IPS DF 6.9 (cell line): ENCODE data around the gene ANKHD1.
A peak's percentile ranks its signal among the peaks of the same experiment; 100 is the strongest.
"Not testable (repeated sequence)": the region's sequence is repeated elsewhere in the genome, so short reads cannot be mapped to it uniquely, and the experiment has no call there.

Source experiments
- DNase-seq: peaks from one replicate; pipeline ENCODE4 v3.0.0-alpha.2; 2013; ENCODE audit warnings: low read depth, low spot score
- H3K27ac ChIP-seq: one replicate; pipeline ENCODE4 v1.5.1; 2013; ENCODE audit warnings: low read length, control low read depth
- H3K27me3 ChIP-seq: 2 replicates; pipeline ENCODE4 v1.6.1; 2013; ENCODE audit warnings: mild to moderate bottlenecking, low read length; ENCODE audit not compliant: control insufficient read depth, insufficient read depth
- H3K36me3 ChIP-seq: 2 replicates; pipeline ENCODE4 v1.6.1; 2013; ENCODE audit warnings: low read length; ENCODE audit not compliant: control insufficient read depth, insufficient read depth
- H3K4me1 ChIP-seq: 2 replicates; pipeline ENCODE4 v1.6.1; 2013; ENCODE audit warnings: low read length; ENCODE audit not compliant: control insufficient read depth, insufficient read depth
- H3K4me3 ChIP-seq: 2 replicates; pipeline ENCODE4 v1.5.1; 2013; ENCODE audit warnings: mild to moderate bottlenecking, low read length
- H3K9me3 ChIP-seq: 2 replicates; pipeline ENCODE4 v1.6.1; 2013; ENCODE audit warnings: low read length, inconsistent platforms; ENCODE audit not compliant: control insufficient read depth, insufficient read depth
- WGBS: extraction: QIAGEN DNeasy Blood & Tissue Kit; methylation state at CpG from one replicate; pipeline ENCODE4 v1.1.7; 2013; ENCODE audit warnings: mixed read lengths, missing lambda C conversion rate; ENCODE audit not compliant: insufficient read length, insufficient coverage; 5-methylcytosine and 5-hydroxymethylcytosine counted together

The ANKHD1 gene

DNA sequence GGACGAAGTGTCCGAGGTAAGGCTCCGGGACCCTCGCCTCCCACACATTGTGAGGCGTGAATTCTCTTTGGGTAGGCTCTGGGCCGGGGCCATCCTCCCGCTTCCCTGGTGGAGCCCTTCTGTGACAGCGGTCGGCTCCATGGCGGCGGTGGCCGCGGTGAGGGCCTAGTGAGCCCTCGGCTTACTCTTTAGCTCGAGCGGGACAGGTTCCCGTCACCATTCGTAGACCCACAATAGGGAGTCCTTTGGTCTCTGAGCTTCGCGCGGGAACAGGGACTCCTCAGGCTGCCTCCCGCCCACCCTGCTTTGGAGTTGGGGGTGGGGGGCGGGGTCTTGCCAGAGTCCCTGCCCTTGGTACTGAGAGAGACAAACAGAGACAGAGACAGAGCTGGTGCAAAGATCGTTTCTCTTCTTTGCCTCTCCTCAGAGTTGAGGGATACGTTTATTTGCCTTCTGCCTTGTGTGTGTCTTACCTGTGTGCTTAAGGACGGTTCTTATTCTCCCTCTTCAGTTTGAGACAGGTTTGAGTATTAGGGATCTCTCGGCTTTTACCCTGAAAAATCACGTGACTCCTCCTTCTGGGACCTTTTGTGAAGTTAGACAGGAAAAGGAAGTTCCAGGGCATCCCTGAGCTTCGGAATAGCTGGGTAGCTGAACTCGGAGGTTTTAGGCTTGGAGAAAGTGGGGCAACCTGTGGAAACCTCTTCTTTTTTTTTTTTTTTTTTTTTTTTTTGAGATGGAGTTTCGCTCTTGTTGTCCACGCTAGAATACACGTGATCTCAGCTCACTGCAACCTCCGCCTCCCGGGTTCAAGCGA, 833 bp downstream of the ANKHD1 start:
- Histone ChIP-seq H3K4me3 (peak overlapping the region; percentile 86), H3K9me3 (no peaks in the 10 kb centered on the region), H3K27me3 (no peaks in the 10 kb centered on the region), H3K4me1 (no peaks in the 10 kb centered on the region), H3K36me3 (no peaks in the 10 kb centered on the region), H3K27ac (no peak overlapping the region)
- no CpG with 5 or more reads among the region's 36 CpGs for WGBS
- no peak for DNase-seq

DNA sequence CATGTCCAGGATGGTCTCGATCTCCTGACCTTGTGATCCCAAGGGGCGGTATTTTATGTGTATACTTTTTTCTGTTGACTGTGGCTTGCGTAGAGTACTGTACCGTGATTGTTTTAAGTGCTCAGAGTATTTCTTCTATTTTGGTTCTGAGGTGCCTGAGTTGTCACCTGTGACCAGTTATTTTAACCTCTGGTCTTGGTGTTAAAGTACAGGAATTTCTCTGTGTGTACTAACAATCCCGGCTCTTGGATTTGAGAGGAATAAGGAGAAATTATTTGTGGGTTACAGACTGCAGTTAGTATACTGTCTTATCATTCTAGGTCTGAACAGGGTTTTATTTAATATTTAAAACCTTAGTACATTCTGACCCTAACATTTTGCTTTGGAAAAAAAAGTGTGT, 2.0 kb downstream of the ANKHD1 start:
- DNase-seq: no peak
- no peak overlapping the region for H3K27ac ChIP-seq
- H3K4me1 ChIP-seq: 0 out of 2 replicates have a peak, but pooled peaks cover under 1% of the 10 kb centered on the region
- no peaks in the 10 kb centered on the region for H3K27me3 ChIP-seq
- no CpG with 5 or more reads among the region's 5 CpGs for WGBS
- no peak overlapping the region for H3K4me3 ChIP-seq
- H3K36me3 ChIP-seq: no peaks in the 10 kb centered on the region
- no peaks in the 10 kb centered on the region for H3K9me3 ChIP-seq

DNA sequence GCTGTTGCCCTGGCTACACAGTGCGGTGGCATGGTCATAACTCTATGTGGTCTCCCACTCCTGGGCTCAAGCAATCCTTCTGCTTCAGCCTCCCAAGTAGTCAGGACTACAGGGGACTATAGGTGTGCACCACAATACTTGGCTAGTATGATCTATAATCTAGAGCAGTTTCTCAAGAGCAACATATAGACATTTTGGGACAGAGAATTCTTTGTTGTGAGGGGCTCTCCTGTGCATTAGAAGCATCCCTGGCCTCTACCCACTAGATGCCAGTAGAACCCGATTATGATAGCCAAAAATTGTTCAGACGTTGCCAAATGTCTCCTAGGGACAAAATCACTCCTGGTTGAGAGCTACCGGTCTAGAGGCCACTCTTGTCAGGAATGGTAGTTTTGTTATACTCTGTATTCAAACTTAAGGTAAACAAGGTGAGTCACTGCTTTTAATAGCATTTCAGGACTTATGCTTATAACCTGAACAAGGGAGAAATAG, 7.2 kb downstream of the ANKHD1 start:
- no CpG with 5 or more reads among the region's 4 CpGs for WGBS
- Histone ChIP-seq H3K4me3 (no peak overlapping the region), H3K36me3 (no peaks in the 10 kb centered on the region), H3K27ac (no peak overlapping the region), H3K27me3 (no peaks in the 10 kb centered on the region), H3K4me1 (0 out of 2 replicates have a peak, but pooled peaks cover 1% of the 10 kb centered on the region), H3K9me3 (no peaks in the 10 kb centered on the region)
- DNase-seq: no peak

DNA sequence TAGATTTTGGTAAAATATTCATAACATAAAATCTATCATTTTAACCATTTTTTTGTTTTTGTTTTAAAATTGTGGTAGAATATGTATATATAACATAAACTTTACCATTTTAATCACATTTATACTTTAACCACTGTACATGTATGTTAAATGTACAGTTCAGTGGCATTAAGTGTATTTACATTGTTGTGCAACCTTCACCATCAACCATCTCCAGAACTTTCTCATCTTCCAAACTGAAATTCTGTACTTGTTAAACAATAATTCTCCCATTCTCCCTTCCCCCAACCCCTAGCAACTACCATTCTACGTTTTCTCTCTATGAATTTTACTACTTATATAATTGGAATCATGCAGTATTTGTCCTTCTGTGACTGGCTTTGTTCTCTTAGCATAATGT, 11.6 kb downstream of the ANKHD1 start:
- no peaks in the 10 kb centered on the region for H3K27me3 ChIP-seq
- no peaks in the 10 kb centered on the region for H3K36me3 ChIP-seq
- H3K4me3 ChIP-seq: no peak overlapping the region
- 100% methylated on average over 1 of the region's 1 CpG for WGBS
- no peaks in the 10 kb centered on the region for H3K9me3 ChIP-seq
- H3K4me1 ChIP-seq: 0 out of 2 replicates have a peak, but pooled peaks cover 1% of the 10 kb centered on the region
- no peak overlapping the region for H3K27ac ChIP-seq
- no peak for DNase-seq

DNA sequence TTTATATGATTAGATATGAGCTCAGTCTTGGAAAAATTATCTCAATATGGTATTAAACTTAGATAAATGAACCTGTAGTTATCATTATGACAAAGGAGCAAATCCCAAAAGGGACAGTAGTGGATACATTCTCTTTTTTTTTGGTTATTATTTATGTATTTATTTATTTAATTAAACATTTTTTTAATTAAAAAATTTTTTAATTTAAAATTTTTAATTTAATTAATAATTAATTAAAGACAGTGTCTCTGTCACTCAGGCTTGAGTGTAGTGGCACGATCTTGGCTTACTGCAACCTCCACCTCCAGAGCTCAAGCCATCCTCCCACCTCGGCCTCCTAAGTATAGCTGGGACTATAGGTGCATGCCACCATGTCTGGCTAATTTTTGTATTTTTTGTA, 15.6 kb downstream of the ANKHD1 start:
- Histone ChIP-seq H3K27ac (no peak overlapping the region), H3K27me3 (no peaks in the 10 kb centered on the region), H3K36me3 (no peaks in the 10 kb centered on the region), H3K4me3 (no peak overlapping the region), H3K9me3 (no peaks in the 10 kb centered on the region), H3K4me1 (no peaks in the 10 kb centered on the region)
- DNase-seq: no peak
- no CpG with 5 or more reads among the region's 2 CpGs for WGBS

DNA sequence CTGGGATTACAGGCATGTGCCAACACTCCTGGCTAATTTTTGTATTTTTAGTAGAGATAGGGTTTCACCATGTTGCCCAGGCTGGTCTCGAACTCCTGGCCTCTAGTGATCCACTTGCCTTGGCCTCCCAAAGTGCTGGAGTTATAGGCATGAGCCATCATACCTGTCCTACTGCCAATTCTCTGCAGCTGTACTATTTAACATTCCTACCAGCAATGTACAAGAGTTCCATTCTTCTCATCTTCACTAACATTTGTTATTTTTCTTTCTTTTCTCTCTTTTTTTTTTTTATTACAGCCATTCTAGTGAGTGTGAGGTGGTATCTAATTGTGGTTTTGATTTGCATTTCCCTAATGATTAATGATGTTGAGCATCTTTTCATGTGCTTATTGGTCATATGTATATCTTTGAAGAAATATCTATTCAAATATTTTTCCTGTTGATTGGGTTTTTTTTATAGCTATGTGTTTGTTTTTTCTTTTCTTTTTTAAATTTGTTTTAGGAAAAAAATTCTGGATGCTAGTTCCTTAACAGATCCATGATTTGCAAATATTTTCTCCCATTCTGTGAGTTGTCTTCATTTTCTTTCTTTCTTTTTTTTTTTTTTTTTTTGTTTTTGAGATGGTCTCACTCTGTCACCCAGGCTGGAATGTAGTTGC, 17.4 kb downstream of the ANKHD1 start:
- no peaks in the 10 kb centered on the region for H3K27me3 ChIP-seq
- no peaks in the 10 kb centered on the region for H3K36me3 ChIP-seq
- no peak overlapping the region for H3K27ac ChIP-seq
- no CpG with 5 or more reads among the region's 1 CpG for WGBS
- no peaks in the 10 kb centered on the region for H3K4me1 ChIP-seq
- DNase-seq: no peak
- H3K9me3 ChIP-seq: no peaks in the 10 kb centered on the region
- H3K4me3 ChIP-seq: no peak overlapping the region

DNA sequence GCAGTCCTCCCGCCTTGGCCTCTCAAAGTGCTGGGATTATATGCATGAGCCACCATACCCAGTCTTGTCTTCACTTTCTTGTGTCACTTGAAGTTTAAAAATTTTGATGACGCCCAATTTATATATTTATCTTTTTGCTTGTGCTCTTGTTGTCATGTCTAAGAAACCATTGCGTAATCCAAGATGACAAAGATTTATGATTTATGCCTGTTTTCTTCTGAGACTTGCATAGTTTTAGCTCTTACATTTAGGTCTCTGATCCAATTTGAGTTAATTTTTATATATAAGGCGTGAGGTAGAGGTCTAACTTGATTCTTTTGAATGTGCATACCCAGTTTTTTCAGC, 18.6 kb downstream of the ANKHD1 start:
- no peaks in the 10 kb centered on the region for H3K4me1 ChIP-seq
- no peaks in the 10 kb centered on the region for H3K36me3 ChIP-seq
- H3K4me3 ChIP-seq: no peak overlapping the region
- no peaks in the 10 kb centered on the region for H3K9me3 ChIP-seq
- no peaks in the 10 kb centered on the region for H3K27me3 ChIP-seq
- WGBS: no CpG with 5 or more reads among the region's 4 CpGs
- DNase-seq: no peak
- H3K27ac ChIP-seq: no peak overlapping the region

DNA sequence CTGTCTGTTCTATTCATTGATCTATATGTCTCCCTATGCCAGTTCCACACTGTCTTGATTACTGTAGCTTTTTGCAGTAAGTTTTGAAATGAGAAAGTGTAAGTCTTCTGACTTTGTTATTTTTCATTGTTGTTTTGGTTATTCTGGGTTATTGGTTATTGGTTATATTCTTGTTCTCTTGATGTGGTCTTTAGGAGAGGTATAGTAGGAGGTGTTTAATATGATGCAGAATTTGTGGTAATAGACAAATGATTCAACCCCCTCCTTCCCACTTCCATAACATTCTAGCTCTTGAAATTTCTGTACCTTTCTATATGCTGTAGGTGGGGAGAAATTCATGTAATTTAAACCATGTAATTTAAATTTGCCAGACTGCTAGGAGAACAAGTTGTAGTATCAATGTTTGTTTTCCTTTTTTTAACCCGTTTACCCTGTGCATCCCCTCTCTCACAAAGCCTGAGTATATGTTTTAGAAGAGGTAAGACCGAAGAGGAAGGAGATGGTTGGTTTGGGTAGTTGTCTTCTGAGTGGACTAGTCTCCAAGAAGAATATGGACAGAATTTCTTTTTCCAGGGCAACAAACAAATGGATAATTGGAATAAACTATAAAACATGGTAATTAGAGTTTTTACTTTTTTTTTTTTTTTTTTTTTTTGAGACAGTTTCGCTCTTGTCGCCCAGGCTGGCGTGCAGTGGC, 19.2 kb downstream of the ANKHD1 start:
- no peaks in the 10 kb centered on the region for H3K36me3 ChIP-seq
- no peaks in the 10 kb centered on the region for H3K4me1 ChIP-seq

DNA sequence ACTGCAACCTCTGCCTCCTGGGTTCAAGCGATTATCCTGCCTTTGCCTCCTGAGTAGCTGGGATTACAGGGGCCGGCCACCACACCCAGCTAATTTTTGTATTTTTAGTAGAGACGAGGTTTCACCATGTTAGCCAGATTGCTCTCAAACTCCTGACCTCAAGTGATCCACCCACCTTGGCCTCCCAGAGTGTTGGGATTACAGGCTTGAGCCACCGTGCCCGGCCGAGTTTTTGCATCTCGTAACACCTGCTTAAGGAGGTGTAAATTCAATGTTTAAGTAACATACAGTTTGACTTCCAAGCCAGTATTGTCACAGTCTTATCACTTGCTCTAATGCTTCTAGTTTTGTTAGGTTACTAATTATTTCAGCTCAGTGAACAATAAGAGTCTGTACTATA, 19.7 kb downstream of the ANKHD1 start:
- H3K36me3 ChIP-seq, H3K27ac ChIP-seq, H3K9me3 ChIP-seq, H3K4me3 ChIP-seq, H3K4me1 ChIP-seq, DNase-seq, H3K27me3 ChIP-seq: not testable (repeated sequence)
- no CpG with 5 or more reads among the region's 7 CpGs for WGBS

More for the DNA sequence above, 19.2 kb downstream of the ANKHD1 start:
- no peaks in the 10 kb centered on the region for H3K9me3 ChIP-seq
- WGBS: no CpG with 5 or more reads among the region's 5 CpGs
- no peak overlapping the region for H3K4me3 ChIP-seq
- no peak for DNase-seq
- H3K27me3 ChIP-seq: no peaks in the 10 kb centered on the region
- H3K27ac ChIP-seq: no peak overlapping the region

DNA sequence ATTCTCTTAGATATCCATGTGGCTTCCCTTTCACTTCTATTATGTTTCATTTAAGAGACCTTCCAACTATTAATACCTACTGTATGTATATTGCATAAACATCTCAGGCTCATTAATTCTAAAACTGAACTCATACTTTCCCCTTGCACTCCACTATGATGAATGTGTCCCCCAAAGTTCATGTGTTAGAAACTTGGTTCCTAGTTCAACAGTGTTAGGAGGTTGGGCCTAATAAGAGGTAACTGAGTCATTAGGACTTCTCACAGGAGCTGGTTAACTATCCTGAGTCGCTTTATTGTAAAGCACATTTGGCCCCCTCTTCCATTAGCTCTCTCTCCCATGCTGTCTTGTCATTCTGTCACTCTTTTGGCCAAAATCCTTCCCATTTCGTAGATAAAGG, 22.0 kb downstream of the ANKHD1 start:
- H3K36me3 ChIP-seq: no peaks in the 10 kb centered on the region
- no peak overlapping the region for H3K27ac ChIP-seq
- no peaks in the 10 kb centered on the region for H3K27me3 ChIP-seq
- no peaks in the 10 kb centered on the region for H3K9me3 ChIP-seq
- no peak overlapping the region for H3K4me3 ChIP-seq
- WGBS: no CpG with 5 or more reads among the region's 2 CpGs
- DNase-seq: no peak
- no peaks in the 10 kb centered on the region for H3K4me1 ChIP-seq
